Mesothelial cell of epicardium (in vitro differentiated cells): ENCODE data around the gene GBX1. TPM values are rescaled to one million over a fixed set of nuclear protein-coding genes. Genes with fewer than 3 reads are reported as not detected.

Source experiments
- DNase-seq, 2 experiments: peaks; one replicate each; pipeline ENCODE4 v3.0.0; 2021; ENCODE audit warnings: low spot score in 2 of 2; ENCODE audit not compliant: unreplicated experiment in 2 of 2
- H3K27ac Mint-ChIP-seq: 2 replicates; pipeline ENCODE4 v1.8.0; 2021; ENCODE audit warnings: mixed read lengths
- H3K27me3 Mint-ChIP-seq: 2 replicates; pipeline ENCODE4 v1.8.0; 2021; ENCODE audit warnings: low read depth, mixed read lengths
- H3K36me3 Mint-ChIP-seq: 2 replicates; pipeline ENCODE4 v1.8.0; 2021; ENCODE audit warnings: mixed read lengths
- H3K4me1 Mint-ChIP-seq: 2 replicates; pipeline ENCODE4 v1.8.0; 2021; ENCODE audit warnings: mixed read lengths
- H3K4me3 Mint-ChIP-seq: 2 replicates; pipeline ENCODE4 v1.8.0; 2021; ENCODE audit warnings: mild to moderate bottlenecking, moderate library complexity, mixed read lengths
- H3K9me3 Mint-ChIP-seq: 2 replicates; pipeline ENCODE4 v1.8.0; 2021; ENCODE audit warnings: mixed read lengths
- total RNA-seq: library from RNA; stranded (reverse); gene quantifications from 3 replicates; pipeline ENCODE4 v1.2.1, GENCODE V29; 2021
- TF ChIP-seq, protein P1 (sequence below): fragments of 200-600 bp; sonication (generic); IDR thresholded peaks from one replicate; pipeline ENCODE4 v1.5.0; 2021; ENCODE audit warnings: antibody characterized with exemption; ENCODE audit not compliant: unreplicated experiment

The GBX1 gene
- total RNA-seq, 1 donor from 2014 or later = not detected

DNA sequence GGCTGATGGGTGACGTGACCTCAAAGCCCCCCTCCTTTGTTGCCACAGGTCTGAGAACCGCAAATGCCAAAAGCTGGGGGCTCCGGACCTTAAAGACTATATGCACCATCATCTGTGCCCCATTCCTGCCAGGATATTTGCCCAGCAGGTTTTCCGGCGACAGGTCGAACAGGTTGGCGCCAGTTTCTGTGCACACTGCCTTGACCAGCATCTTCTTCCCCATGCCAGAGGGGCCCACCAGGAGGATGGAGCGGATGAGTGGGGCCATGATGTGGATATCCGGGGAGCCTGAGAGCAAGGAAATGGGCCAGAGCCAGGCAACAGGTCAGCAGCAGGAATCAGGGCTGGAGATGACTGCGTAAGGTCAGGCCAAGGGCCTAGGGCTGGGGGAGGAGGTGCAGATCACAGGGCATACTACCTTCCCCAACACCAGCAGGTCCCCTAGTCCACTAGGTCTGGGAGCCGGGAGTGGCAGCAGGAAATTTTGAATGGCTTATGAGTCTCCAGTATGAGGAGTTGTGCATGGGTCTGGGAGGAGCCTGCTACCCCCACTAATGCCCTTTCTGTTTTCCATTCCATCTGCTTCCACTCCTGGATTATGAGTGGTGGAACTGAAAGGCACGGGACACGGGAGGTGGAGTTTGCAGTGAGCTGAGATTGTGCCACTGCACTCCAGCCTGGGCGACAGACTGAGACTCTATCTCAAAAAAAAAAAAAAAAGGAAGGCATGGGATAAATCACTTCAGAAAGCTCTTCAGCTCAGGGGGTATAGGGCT lies 25.9 kb upstream of the GBX1 start:
- H3K27me3 Mint-ChIP-seq = peaks cover 30% of the 10 kb centered on the region
- no peaks in the 10 kb centered on the region for H3K36me3 Mint-ChIP-seq
- no peaks in the 10 kb centered on the region for H3K9me3 Mint-ChIP-seq
- H3K27ac Mint-ChIP-seq = no peak overlapping the region
- H3K4me3 Mint-ChIP-seq = no peak overlapping the region
- no peaks in the 10 kb centered on the region for H3K4me1 Mint-ChIP-seq
- TF ChIP-seq, protein P1, sequence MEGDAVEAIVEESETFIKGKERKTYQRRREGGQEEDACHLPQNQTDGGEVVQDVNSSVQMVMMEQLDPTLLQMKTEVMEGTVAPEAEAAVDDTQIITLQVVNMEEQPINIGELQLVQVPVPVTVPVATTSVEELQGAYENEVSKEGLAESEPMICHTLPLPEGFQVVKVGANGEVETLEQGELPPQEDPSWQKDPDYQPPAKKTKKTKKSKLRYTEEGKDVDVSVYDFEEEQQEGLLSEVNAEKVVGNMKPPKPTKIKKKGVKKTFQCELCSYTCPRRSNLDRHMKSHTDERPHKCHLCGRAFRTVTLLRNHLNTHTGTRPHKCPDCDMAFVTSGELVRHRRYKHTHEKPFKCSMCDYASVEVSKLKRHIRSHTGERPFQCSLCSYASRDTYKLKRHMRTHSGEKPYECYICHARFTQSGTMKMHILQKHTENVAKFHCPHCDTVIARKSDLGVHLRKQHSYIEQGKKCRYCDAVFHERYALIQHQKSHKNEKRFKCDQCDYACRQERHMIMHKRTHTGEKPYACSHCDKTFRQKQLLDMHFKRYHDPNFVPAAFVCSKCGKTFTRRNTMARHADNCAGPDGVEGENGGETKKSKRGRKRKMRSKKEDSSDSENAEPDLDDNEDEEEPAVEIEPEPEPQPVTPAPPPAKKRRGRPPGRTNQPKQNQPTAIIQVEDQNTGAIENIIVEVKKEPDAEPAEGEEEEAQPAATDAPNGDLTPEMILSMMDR = no peak
- no peak for DNase-seq

DNA sequence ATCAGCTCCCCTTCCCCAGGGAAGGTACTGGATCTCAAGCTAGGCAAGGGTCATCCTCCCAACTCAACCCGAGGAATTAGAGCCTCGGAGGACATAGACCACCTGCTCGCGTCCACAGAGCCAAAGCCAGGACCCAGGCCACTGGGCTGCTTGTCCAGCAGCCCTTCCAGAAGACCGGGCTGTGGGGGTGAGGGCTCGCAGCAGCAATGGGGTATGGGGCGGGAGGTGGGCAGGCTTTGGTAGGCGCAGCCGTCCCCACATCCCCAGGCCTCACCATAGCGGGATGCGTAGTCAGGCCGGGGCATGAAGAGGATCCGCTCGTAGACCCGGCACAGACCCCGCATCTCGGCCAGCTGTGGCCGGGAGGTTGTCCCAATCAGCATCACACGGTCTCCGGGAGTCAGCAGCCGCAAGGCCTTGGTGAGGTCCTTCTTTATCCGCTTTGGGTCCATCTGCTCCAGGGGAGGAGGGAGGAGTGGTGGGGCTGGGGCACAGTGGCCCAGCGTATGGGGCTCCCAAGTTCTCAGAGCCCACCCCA lies 24.6 kb upstream of the GBX1 start:
- Mint-ChIP-seq H3K9me3 (no peaks in the 10 kb centered on the region), H3K27ac (no peak overlapping the region), H3K27me3 (peaks cover 34% of the 10 kb centered on the region), H3K4me1 (no peaks in the 10 kb centered on the region), H3K4me3 (no peak overlapping the region), H3K36me3 (no peaks in the 10 kb centered on the region)
- TF ChIP-seq, protein P1 = no peak
- DNase-seq = no peak

DNA sequence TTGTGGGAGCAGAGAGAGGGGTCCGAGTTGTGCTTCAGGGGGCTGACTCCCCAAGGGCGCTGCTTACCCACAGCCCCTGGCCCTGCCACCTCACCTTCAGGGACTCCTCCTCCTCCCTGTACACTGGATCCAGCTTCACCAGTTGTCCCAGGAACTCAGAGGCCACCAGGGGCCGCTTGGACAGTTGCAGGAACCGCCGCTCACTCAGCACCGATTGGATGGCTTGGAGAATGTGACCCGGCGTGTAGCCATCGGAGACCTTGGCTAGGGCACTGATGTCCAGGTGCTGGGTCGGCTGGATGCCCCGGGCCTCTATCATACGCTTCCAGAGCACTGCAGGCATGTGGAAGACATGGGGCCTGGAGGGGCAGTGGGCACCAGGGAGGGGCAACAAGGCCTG lies 24.1 kb upstream of the GBX1 start:
- no peaks in the 10 kb centered on the region for H3K9me3 Mint-ChIP-seq

DNA sequence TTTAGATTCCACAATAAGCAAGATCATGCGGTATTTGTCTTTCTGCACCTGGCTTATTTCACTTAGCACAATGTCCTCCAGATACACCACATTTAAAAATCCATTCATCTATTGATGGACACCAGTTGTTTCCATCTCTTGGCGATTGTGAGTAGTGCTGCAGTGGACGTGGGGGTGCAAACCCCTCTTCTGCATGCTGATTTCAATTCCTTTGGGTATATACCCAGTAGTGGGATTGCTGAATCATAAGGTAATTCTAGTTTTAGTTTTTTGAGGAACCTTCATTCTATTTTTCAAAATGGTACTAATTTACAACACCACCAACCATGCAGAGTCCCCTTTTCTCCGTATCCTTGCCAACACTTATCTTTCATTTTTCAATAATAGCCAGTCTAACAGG lies 21.5 kb upstream of the GBX1 start:
- Mint-ChIP-seq H3K4me1 (no peaks in the 10 kb centered on the region), H3K27ac (no peak overlapping the region), H3K36me3 (no peaks in the 10 kb centered on the region), H3K4me3 (no peak overlapping the region), H3K27me3 (peaks cover 34% of the 10 kb centered on the region), H3K9me3 (no peaks in the 10 kb centered on the region)
- TF ChIP-seq, protein P1 = no peak
- no peak for DNase-seq

More for the DNA sequence above, 24.1 kb upstream of the GBX1 start:
- Mint-ChIP-seq H3K36me3 (no peaks in the 10 kb centered on the region), H3K27ac (no peak overlapping the region), H3K27me3 (peaks cover 34% of the 10 kb centered on the region), H3K4me3 (no peak overlapping the region), H3K4me1 (no peaks in the 10 kb centered on the region)
- DNase-seq = no peak
- TF ChIP-seq, protein P1 = no peak

DNA sequence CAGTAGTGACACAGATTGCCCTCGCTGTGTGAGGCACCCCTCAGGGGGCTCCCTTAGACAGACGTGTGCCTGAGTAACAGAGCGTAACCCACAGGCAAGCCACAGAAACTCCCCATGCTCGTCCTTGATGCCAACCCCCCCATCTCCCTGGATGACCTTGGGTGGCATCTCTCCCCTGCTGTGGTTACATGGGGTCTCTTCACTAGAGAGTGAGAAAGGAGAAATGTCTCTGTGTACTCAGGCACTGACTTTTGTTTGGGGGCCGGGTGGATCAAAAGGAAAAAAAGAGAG lies 20.7 kb upstream of the GBX1 start:
- TF ChIP-seq, protein P1 = no peak
- no peaks in the 10 kb centered on the region for H3K9me3 Mint-ChIP-seq
- no peak for DNase-seq
- no peaks in the 10 kb centered on the region for H3K4me1 Mint-ChIP-seq
- no peak overlapping the region for H3K27ac Mint-ChIP-seq
- H3K27me3 Mint-ChIP-seq = peaks cover 29% of the 10 kb centered on the region
- H3K36me3 Mint-ChIP-seq = no peaks in the 10 kb centered on the region
- no peak overlapping the region for H3K4me3 Mint-ChIP-seq
